ENCODE measurements around the gene ASPA.
A peak's percentile ranks its signal among the peaks of the same experiment; 100 is the strongest.

The ASPA gene

DNA sequence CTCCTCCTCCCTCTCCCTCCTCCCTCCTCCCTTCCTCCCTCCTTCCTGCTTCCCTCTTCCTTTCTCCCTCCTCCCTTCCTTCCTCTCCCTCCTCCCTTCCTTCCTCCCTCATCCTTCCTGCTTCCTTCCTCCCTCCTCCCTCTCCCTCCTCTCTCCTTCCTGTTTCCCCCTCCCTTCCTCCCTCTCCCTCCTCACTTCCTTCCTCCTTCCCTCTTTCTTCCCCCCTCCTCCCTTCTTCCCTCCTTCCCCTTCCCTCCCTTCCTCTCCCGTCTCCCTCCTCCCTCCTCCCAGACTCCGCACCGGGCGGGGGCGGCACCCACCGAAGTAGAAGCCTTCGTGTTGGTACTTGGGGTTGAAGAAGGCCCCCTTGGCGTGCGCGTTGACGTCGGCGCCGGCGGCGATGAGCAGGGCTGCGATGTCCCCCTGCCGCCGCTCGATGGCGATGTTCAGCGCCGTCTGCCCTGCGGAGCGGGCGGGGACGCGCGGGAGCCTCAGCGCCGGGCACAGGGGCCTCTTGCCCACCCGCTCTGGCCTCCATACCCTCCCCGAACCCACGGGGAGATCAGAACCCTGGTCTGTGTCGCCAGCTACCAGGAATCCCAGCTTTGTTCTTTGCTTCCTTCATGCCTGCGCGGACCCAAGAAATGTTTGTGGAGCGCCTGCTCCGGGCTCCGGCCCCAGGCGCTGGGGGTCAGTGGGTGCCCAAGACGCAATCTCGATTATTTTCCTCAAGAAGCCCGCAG is 59.6 kb downstream of the ASPA start:
- DNase-seq, result peak; percentile 18 to 27 (median 20)

DNA sequence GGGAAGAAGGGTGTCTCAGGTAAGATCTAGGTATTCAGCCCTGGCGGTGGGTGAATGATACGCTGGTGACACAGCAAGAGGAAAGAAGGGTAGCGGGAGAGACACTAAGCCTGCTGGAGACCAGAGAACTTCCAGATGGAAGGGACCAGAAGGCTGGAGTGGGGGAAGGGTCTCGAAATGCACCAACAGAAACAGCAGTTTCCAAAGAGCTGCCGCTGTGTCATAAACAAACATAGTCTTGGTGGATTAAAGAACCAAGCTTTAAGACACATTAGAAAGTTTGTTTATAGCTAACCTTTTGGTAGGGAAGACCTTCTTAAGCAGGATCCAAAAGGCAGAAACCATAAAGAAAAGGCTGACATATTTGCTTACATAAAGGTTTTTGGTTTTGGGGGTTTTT is 60.9 kb downstream of the ASPA start:
- no peak for DNase-seq

DNA sequence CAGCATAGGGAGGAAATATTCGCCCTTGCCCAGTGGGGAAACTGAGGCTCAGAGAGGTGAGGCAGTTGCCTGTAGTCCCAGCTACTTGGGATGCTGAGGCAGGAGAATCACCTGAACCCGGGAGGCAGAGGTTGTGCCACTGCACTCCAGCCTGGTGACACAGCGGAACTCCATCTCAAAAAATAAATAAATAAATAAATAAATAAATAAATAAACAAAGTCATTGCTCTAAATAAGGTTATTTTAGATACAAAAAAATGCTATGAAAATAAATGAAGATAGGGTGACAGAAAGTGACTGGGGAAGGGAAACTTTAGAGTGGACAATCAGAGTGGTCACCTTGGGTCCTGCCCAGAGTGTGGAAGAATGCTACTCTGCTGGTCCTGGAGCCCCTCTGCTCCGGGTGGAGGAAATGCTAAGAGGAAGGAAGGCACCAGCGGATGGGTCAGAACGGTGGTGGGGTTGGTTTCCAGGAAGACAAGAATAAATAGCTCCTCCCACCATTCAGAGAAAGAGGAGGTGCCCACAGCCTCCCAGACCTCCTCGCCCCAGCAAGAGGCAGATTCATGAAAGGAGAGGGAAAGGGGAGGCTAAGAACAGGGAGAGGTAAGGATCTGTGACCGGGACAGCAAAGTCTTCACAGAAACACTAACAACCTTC is 64.2 kb downstream of the ASPA start:
- DNase-seq, result no peak

DNA sequence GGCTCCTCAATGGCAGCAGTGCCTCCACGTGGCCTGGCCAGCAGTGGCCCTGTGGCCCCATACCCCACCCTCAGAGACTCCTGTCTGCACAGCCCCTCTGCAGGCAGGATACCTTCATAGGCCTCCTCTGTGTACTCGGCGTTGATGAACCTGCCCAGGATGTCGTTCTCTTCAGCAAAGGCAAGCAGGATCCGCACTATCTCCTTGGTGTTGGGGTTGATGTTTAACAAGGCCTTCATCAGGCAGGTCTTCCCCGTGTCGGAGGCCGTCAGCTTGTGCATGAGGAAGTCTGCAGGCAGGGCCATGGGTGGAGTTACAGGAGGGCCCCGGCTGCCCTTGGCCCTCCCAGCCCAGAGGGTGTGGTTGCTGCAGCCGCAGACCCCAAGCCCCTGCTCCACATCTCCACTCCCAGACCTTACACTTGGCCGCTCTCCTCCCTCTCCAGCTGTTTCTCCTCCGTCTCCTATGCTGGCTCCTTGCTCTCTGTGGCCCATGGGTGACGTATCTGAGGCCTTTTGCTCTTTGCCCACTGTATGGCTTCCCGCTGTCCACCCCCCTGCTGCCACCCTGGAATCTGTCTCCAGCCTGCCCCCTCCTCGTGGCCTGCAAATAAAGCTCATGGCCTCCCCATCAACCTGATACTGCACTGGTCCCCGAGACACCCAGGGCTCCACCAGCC is 66.8 kb downstream of the ASPA start:
- DNase-seq, result no peak

DNA sequence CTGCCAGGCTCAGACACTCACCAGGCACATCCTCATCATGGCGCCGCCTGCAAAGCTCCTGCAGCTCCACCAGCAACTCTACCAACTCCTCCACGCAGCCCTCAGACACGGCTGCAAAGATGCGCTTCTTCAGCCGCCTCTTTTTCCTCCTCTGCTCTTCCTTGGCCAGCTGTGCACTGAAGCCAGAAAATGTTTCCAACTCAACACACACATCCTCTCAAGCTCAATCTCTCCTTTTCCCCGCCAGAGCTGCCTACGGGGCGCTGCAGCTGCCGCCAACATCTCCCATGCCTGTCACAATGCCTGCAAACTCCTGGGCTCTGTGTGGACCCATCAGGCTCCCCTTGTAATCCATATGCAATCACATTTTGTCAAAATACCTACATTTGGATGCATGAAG is 67.7 kb downstream of the ASPA start:
- no peak for DNase-seq

DNA sequence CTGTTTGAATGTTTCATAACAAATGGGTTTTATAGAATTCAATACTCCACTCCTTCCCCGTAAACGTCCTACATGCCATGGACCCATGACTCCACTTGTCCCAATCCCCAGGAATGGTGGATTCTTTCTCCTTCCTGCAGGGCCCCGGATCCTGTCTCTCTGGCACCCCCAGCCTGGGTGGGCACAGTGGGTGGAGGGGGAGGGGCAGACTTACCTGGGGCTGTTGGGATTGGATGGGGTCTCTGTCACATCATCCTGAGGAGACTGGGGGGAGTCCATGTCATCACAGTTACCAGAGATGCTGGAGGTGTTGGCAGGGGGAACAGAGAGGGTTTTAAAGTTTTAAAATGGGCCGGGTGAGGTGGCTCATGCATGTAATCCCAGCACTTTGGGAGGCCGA is 68.6 kb downstream of the ASPA start:
- no peak for DNase-seq

DNA sequence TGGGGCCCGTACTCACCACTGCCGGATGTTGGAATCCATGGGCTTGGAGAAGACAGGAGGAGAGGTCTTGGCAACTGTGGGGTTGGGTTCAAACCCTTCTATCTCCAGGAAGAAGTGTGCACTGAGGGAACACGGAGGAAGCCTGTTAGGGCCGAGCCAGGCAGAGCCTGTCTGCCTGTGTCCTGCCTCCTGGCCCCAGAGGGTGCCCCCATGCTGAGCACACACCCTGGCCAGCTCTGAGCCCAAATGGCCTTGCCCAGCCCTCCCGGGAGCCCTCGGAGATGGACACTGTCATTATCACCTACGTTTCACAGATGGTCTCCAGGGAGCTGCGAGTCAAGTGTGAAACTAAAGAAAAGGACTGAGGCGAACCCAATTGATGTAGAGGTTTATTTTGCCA is 69.4 kb downstream of the ASPA start:
- DNase-seq, result no peak

DNA sequence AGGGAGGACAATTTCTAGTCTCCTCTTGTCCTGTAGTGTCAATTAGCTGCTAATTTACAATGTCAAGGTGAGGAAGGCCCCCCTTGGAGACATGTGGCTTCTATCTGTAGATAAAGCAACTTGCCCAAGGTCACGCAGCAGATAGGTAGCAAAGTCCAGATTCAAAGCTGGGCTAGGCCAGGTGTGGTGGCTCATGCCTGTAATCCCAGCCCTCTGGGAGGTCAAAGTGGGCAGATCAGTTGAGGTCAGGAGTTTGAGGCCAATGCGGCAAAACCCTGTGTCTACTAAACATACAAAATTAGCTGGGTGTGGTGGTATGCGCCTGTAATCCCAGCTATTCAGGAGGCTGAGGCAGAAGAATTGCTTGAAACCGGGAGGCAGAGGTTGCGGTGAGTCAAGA is 70.7 kb downstream of the ASPA start:
- DNase-seq, result no peak

DNA sequence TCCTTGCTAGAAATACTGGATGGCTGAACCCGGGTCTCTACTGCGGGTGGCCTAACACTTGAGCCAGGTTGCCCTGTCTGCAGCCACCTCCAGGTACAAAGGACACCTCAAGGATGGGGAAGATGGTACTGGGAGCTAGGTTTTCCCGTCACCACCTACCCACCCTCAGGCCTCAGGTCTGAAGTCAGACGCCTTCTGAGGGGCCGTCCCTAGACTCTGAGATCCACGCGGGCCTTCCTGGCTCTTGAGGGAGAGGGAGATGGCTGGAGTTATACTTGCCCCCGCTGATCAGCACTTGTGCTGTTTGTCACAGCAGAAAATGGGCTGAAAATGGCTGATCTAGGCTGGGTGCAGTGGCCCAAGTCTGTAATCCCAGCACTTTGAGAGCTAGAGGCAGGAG is 71.2 kb downstream of the ASPA start:
- no peak for DNase-seq

DNA sequence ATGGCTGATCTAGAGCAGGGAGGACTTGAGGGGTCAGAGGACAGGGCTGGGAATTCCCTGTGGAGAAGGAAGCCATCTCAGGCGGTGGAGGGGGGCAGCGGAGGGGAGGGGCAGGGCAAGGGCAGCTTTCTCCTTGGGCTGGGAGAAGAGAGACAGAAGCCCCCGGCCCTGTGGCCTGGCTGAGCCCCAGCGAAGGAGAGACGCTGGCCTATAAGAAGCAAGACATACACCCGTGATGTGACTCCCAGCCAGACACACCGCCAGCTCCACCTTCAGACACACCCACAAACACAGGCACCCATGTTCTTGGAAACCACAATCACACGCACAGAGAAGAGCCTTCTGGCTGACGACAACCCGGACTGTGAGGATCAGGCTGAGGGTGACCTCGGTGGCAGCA is 71.8 kb downstream of the ASPA start:
- no peak for DNase-seq

DNA sequence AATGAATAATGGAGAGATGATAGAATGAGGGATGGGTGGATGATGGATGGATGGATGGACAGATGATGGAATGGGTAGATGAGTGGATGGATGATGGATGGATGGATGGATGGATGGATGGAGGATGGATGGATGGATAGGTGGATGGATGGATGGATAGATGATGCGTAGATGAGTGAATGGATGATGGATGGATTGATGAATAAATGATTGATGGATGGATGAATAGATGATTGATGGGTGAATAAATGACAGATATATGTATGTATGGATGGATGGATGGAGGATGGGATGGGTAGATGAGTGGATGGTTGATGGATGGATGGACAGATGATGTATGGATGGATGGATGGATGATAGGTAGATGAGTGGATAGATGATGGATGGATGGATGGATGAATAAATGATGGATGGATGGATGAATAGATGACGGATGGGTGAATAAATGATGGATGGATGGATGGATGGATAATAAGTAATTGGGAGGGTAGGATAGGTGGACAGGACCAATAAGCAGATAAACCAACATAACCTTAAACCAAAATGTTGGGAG is 73.9 kb downstream of the ASPA start:
- no peak for DNase-seq

DNA sequence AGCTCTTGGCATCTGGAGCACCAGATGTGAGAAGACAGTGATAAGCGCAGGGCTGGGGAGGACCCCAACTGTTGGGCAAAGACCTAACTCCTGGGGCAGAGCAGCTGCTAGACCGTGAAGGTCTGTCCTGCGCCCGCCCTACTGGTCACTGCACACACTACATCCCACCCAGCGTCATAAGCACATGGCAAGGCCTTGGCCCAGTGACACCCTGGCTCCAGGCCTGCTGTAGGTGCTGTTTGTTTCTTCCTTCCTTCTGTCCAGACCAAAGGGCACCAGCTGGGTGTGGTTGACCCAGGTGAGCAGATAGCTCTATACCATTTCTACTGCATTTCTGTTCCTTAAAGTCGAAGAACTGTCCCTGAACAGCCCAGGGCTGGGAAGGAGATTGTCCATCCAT is 75.4 kb downstream of the ASPA start:
- DNase-seq, result no peak

DNA sequence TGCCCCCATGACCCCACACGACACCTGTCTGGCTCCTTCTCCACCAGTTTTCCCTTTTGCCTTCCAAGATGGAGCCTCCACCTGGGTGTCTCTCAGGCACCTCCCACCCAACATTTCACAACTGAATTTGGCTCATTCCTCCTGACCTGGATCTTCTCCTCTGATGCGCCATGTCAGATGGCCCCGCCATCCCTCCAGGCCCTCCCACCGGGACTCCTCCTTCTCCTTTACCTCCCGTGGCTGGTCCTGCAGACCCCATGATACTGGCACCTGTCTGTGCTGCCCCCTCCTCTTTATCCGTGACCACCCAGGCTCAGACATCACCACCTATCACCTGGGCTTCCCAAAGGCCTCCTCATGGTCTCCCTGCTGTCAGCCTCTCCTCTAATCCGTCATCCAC is 77.1 kb downstream of the ASPA start:
- no peak for DNase-seq

All from activated CD4-positive, CD25-positive, alpha-beta regulatory T cell (primary cell).